GM23338 (cell line): ENCODE data around the gene MYO3B. TPM values are rescaled to one million over a fixed set of nuclear protein-coding genes. Genes with fewer than 3 reads are reported as not detected.

Source experiments
- ATAC-seq: fragments of 200-7000 bp; cut with Tn5 transposase; 3 replicates; pipeline ENCODE4 v1.9.1; 2020
- DNase-seq: peaks from one replicate; pipeline ENCODE4 v3.0.0-alpha.2; 2015; ENCODE audit warnings: low spot score
- H2AFZ ChIP-seq: fragments of 200-600 bp; sonication (generic); 2 replicates; pipeline ENCODE4 v1.8.0; 2016; ENCODE audit warnings: antibody characterized with exemption, mild to moderate bottlenecking, moderate library complexity
- H3F3A ChIP-seq: fragments of 200-600 bp; sonication (generic); replicated peaks from 2 replicates; pipeline ENCODE4 v1.8.0; 2017; ENCODE audit warnings: antibody characterized with exemption, mixed run types, low read depth
- H3K27ac ChIP-seq: fragments of 200-600 bp; sonication (generic); 2 replicates; pipeline ENCODE4 v1.6.1; 2016; ENCODE audit warnings: low read depth
- H3K27me3 ChIP-seq: fragments of 200-600 bp; sonication (generic); 2 replicates; pipeline ENCODE4 v1.8.0; 2016; ENCODE audit warnings: mild to moderate bottlenecking, mixed run types, moderate library complexity; ENCODE audit not compliant: insufficient read depth
- H3K36me3 ChIP-seq: fragments of 200-600 bp; sonication (generic); 2 replicates; pipeline ENCODE4 v1.8.0; 2016; ENCODE audit warnings: mild to moderate bottlenecking; ENCODE audit not compliant: insufficient read depth
- H3K4me1 ChIP-seq: fragments of 200-600 bp; sonication (generic); 2 replicates; pipeline ENCODE4 v1.8.0; 2016; ENCODE audit warnings: mild to moderate bottlenecking, moderate library complexity; ENCODE audit not compliant: insufficient read depth
- H3K4me2 ChIP-seq: fragments of 200-600 bp; sonication (generic); 2 replicates; pipeline ENCODE4 v1.7.1; 2017; ENCODE audit warnings: mixed run types
- H3K4me3 ChIP-seq: fragments of 200-600 bp; sonication (generic); 2 replicates; pipeline ENCODE4 v1.6.1; 2016; ENCODE audit warnings: mixed run types
- H3K79me2 ChIP-seq: fragments of 200-600 bp; sonication (generic); replicated peaks from 2 replicates; pipeline ENCODE4 v1.8.0; 2017; ENCODE audit warnings: mild to moderate bottlenecking; ENCODE audit not compliant: insufficient read depth
- H3K9me2 ChIP-seq: fragments of 200-600 bp; sonication (generic); 2 replicates; pipeline ENCODE4 v1.8.0; 2017; ENCODE audit not compliant: insufficient read depth
- H4K20me1 ChIP-seq: fragments of 200-600 bp; sonication (generic); replicated peaks from 2 replicates; pipeline ENCODE4 v1.8.0; 2017; ENCODE audit warnings: mild to moderate bottlenecking; ENCODE audit not compliant: insufficient read depth
- H3K27ac Mint-ChIP-seq: 2 replicates; pipeline ENCODE4 v1.8.0; 2020; ENCODE audit warnings: inconsistent platforms, mild to moderate bottlenecking, moderate library complexity, mixed read lengths
- H3K27me3 Mint-ChIP-seq: 3 replicates; pipeline ENCODE4 v1.8.0; 2022; ENCODE audit warnings: low read depth, mild to moderate bottlenecking, moderate library complexity, mixed read lengths, inconsistent platforms; ENCODE audit not compliant: insufficient read depth, poor library complexity
- H3K36me3 Mint-ChIP-seq: 3 replicates; pipeline ENCODE4 v1.8.0; 2021; ENCODE audit warnings: low read depth, mild to moderate bottlenecking, inconsistent platforms, moderate library complexity, mixed read lengths
- H3K4me1 Mint-ChIP-seq: 3 replicates; pipeline ENCODE4 v1.8.0; 2020; ENCODE audit warnings: mild to moderate bottlenecking, inconsistent platforms, mixed read lengths
- H3K4me3 Mint-ChIP-seq: 3 replicates; pipeline ENCODE4 v1.8.0; 2021; ENCODE audit warnings: moderate library complexity, mild to moderate bottlenecking, inconsistent platforms, mixed read lengths
- H3K9me3 Mint-ChIP-seq: 3 replicates; pipeline ENCODE4 v1.8.0; 2020; ENCODE audit warnings: moderate library complexity, mild to moderate bottlenecking, inconsistent platforms, mixed read lengths
- EZH2phosphoT487 ChIP-seq: fragments of 200-600 bp; sonication (generic); IDR thresholded peaks from one replicate; pipeline ENCODE4 v1.8.1; 2018; ENCODE audit warnings: antibody characterized with exemption; ENCODE audit not compliant: unreplicated experiment
- POLR2AphosphoS5 ChIP-seq: IDR thresholded peaks from 2 replicates; pipeline ENCODE4 v1.6.1; 2016; ENCODE audit warnings: antibody characterized with exemption, low read depth
- STAT1 ChIP-seq: IDR thresholded peaks from one replicate; pipeline ENCODE4 v1.6.1; 2016; ENCODE audit warnings: antibody characterized with exemption; ENCODE audit not compliant: unreplicated experiment
- polyA plus RNA-seq: library from polyadenylated mRNA; unstranded; fragments of >200 nt; fragmentation: Nextera tagmentation; extraction: Ambion mirVana; gene quantifications from 2 replicates; pipeline ENCODE4 v1.2.1, GENCODE V29; 2016
- total RNA-seq: library from RNA; depleted of rRNA; stranded (reverse); fragments of >200 nt; shearing (Covaris generic); gene quantifications from 2 replicates; pipeline ENCODE4 v1.2.3, GENCODE V29; 2014
- TF ChIP-seq, protein P1 (sequence below): fragments of 250-450 bp; sonication (Bioruptor Pico); IDR thresholded peaks from 2 replicates; pipeline ENCODE4 v1.5.0; 2020; ENCODE audit warnings: mild to moderate bottlenecking, moderate library complexity
- TF ChIP-seq, protein P2 (sequence below): IDR thresholded peaks from one replicate; pipeline ENCODE4 v1.6.1; 2018; ENCODE audit warnings: antibody characterized with exemption; ENCODE audit not compliant: unreplicated experiment
- TF ChIP-seq, protein P3 (sequence below), 2 experiments: fragments of 200-600 bp in 1 of 2; sonication (generic) in 1 of 2; conservative IDR thresholded peaks; 2 replicates each; pipeline versions ENCODE4 v1.5.1 to v1.6.1; 2016 to 2017; ENCODE audit warnings: antibody characterized with exemption in 2 of 2, low read depth in 2 of 2, mild to moderate bottlenecking in 2 of 2, moderate library complexity in 1 of 2

The MYO3B gene
- total and polyA plus RNA-seq, 2 experiments from 2014 or later: 0.42 TPM; not detected in 1

GRCh38 chr2:170488807-170489206 lies 310.9 kb downstream of the MYO3B start (continued):
- TF ChIP-seq, protein P1, sequence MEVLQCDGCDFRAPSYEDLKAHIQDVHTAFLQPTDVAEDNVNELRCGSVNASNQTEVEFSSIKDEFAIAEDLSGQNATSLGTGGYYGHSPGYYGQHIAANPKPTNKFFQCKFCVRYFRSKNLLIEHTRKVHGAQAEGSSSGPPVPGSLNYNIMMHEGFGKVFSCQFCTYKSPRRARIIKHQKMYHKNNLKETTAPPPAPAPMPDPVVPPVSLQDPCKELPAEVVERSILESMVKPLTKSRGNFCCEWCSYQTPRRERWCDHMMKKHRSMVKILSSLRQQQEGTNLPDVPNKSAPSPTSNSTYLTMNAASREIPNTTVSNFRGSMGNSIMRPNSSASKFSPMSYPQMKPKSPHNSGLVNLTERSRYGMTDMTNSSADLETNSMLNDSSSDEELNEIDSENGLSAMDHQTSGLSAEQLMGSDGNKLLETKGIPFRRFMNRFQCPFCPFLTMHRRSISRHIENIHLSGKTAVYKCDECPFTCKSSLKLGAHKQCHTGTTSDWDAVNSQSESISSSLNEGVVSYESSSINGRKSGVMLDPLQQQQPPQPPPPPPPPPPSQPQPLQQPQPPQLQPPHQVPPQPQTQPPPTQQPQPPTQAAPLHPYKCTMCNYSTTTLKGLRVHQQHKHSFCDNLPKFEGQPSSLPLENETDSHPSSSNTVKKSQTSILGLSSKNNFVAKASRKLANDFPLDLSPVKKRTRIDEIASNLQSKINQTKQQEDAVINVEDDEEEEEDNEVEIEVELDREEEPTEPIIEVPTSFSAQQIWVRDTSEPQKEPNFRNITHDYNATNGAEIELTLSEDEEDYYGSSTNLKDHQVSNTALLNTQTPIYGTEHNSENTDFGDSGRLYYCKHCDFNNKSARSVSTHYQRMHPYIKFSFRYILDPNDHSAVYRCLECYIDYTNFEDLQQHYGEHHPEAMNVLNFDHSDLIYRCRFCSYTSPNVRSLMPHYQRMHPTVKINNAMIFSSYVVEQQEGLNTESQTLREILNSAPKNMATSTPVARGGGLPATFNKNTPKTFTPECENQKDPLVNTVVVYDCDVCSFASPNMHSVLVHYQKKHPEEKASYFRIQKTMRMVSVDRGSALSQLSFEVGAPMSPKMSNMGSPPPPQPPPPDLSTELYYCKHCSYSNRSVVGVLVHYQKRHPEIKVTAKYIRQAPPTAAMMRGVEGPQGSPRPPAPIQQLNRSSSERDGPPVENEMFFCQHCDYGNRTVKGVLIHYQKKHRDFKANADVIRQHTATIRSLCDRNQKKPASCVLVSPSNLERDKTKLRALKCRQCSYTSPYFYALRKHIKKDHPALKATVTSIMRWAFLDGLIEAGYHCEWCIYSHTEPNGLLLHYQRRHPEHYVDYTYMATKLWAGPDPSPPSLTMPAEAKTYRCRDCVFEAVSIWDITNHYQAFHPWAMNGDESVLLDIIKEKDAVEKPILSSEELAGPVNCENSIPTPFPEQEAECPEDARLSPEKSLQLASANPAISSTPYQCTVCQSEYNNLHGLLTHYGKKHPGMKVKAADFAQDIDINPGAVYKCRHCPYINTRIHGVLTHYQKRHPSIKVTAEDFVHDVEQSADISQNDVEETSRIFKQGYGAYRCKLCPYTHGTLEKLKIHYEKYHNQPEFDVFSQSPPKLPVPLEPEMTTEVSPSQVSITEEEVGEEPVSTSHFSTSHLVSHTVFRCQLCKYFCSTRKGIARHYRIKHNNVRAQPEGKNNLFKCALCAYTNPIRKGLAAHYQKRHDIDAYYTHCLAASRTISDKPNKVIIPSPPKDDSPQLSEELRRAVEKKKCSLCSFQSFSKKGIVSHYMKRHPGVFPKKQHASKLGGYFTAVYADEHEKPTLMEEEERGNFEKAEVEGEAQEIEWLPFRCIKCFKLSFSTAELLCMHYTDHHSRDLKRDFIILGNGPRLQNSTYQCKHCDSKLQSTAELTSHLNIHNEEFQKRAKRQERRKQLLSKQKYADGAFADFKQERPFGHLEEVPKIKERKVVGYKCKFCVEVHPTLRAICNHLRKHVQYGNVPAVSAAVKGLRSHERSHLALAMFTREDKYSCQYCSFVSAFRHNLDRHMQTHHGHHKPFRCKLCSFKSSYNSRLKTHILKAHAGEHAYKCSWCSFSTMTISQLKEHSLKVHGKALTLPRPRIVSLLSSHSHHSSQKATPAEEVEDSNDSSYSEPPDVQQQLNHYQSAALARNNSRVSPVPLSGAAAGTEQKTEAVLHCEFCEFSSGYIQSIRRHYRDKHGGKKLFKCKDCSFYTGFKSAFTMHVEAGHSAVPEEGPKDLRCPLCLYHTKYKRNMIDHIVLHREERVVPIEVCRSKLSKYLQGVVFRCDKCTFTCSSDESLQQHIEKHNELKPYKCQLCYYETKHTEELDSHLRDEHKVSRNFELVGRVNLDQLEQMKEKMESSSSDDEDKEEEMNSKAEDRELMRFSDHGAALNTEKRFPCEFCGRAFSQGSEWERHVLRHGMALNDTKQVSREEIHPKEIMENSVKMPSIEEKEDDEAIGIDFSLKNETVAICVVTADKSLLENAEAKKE: no peak
- no peak for TF ChIP-seq POLR2AphosphoS5
- TF ChIP-seq, protein P2, sequence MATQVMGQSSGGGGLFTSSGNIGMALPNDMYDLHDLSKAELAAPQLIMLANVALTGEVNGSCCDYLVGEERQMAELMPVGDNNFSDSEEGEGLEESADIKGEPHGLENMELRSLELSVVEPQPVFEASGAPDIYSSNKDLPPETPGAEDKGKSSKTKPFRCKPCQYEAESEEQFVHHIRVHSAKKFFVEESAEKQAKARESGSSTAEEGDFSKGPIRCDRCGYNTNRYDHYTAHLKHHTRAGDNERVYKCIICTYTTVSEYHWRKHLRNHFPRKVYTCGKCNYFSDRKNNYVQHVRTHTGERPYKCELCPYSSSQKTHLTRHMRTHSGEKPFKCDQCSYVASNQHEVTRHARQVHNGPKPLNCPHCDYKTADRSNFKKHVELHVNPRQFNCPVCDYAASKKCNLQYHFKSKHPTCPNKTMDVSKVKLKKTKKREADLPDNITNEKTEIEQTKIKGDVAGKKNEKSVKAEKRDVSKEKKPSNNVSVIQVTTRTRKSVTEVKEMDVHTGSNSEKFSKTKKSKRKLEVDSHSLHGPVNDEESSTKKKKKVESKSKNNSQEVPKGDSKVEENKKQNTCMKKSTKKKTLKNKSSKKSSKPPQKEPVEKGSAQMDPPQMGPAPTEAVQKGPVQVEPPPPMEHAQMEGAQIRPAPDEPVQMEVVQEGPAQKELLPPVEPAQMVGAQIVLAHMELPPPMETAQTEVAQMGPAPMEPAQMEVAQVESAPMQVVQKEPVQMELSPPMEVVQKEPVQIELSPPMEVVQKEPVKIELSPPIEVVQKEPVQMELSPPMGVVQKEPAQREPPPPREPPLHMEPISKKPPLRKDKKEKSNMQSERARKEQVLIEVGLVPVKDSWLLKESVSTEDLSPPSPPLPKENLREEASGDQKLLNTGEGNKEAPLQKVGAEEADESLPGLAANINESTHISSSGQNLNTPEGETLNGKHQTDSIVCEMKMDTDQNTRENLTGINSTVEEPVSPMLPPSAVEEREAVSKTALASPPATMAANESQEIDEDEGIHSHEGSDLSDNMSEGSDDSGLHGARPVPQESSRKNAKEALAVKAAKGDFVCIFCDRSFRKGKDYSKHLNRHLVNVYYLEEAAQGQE: no peak

DNA sequence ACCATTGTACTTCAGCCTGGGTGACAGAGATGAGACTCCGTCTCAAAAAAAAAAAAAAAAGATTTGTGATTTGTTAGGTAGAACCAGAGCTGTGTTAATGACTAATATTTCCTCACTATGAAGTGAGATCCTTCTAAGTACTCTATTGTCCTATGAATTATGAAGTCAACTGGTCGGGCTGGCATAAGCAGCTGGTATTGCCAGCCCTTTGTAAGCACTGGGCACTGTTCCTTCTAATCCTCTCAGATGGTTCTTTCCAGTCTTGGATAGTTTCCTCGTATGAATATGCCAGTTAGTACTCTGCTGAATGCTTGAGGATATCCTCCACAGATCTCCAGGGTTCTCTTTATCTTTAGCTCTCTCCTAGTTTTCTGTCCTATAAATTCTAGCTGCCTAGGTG lies 314.1 kb downstream of the MYO3B start:
- H2AFZ ChIP-seq: no peak overlapping the region
- H3K9me3 Mint-ChIP-seq: no peaks in the 10 kb centered on the region
- H3K27ac ChIP-seq: no peak overlapping the region
- peaks cover 6% of the 10 kb centered on the region for H3K27me3 Mint-ChIP-seq
- peaks cover 7% of the 10 kb centered on the region; the same call in 2 of the 3 replicates for H3K4me1 Mint-ChIP-seq
- H3K27me3 ChIP-seq: no peaks in the 10 kb centered on the region
- H3K36me3 Mint-ChIP-seq: no peaks in the 10 kb centered on the region
- peaks cover 5% of the 10 kb centered on the region for H3K9me2 ChIP-seq
- no peak overlapping the region for H3K27ac Mint-ChIP-seq
- H4K20me1 ChIP-seq: no peaks in the 10 kb centered on the region
- no peak for DNase-seq
- no peaks in the 10 kb centered on the region; the same call in 1 of the 2 replicates for H3K36me3 ChIP-seq
- H3K4me3 Mint-ChIP-seq: no peak overlapping the region
- ATAC-seq: no peak
- no peak overlapping the region for H3K4me2 ChIP-seq
- H3F3A ChIP-seq: no peaks in the 10 kb centered on the region
- H3K4me1 ChIP-seq: peaks cover 5% of the 10 kb centered on the region; the same call in 1 of the 2 replicates
- H3K4me3 ChIP-seq: no peak overlapping the region
- no peaks in the 10 kb centered on the region for H3K79me2 ChIP-seq
- TF ChIP-seq, protein P3, sequence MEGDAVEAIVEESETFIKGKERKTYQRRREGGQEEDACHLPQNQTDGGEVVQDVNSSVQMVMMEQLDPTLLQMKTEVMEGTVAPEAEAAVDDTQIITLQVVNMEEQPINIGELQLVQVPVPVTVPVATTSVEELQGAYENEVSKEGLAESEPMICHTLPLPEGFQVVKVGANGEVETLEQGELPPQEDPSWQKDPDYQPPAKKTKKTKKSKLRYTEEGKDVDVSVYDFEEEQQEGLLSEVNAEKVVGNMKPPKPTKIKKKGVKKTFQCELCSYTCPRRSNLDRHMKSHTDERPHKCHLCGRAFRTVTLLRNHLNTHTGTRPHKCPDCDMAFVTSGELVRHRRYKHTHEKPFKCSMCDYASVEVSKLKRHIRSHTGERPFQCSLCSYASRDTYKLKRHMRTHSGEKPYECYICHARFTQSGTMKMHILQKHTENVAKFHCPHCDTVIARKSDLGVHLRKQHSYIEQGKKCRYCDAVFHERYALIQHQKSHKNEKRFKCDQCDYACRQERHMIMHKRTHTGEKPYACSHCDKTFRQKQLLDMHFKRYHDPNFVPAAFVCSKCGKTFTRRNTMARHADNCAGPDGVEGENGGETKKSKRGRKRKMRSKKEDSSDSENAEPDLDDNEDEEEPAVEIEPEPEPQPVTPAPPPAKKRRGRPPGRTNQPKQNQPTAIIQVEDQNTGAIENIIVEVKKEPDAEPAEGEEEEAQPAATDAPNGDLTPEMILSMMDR (conservative IDR thresholded peaks at IDR 0.05; ENCODE audit: low read depth in 2 of 2): no peak
- no peak for TF ChIP-seq EZH2phosphoT487
- no peak for TF ChIP-seq STAT1
